ENCODE measurements around the gene TEX38.

DNA sequence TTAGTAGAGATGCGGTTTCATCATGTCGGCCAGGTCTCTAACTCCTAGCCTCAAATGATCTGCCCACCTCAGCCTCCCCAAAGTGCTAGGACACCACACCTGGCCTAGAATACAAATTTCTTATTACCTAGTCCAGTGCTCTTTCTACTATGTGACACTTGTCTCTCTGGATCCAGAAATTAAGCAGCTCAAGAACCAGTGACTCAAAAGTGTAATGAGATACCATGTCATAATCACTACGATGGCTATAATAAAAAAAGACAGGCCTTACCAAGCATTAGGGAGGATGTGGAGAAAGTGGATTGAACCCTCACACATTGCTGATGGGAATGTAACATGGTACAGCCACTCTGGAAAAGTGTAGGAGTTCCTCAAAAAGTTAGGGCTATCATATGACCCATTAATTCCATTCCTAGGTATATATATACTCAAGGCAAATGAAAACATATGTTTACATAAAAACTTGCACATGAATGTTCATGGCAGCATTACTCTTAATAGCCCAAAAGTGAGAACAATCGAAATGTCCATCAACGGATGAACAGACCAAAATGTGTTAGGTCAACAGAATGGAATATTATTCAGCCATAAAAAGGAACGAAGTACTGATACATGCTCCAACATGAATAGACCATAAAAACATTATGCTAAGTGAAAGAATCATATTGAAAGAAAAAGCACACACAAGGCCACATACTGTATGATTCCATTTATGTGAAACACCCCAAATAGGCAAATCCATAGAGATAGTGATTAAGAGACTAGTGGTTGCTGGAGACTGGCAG is 8.3 kb downstream of the TEX38 start:
- TF ChIP-seq, protein P1, sequence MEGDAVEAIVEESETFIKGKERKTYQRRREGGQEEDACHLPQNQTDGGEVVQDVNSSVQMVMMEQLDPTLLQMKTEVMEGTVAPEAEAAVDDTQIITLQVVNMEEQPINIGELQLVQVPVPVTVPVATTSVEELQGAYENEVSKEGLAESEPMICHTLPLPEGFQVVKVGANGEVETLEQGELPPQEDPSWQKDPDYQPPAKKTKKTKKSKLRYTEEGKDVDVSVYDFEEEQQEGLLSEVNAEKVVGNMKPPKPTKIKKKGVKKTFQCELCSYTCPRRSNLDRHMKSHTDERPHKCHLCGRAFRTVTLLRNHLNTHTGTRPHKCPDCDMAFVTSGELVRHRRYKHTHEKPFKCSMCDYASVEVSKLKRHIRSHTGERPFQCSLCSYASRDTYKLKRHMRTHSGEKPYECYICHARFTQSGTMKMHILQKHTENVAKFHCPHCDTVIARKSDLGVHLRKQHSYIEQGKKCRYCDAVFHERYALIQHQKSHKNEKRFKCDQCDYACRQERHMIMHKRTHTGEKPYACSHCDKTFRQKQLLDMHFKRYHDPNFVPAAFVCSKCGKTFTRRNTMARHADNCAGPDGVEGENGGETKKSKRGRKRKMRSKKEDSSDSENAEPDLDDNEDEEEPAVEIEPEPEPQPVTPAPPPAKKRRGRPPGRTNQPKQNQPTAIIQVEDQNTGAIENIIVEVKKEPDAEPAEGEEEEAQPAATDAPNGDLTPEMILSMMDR (conservative IDR thresholded peaks at IDR 0.05; ENCODE audit: low read length), result no peak
- no peak for TF ChIP-seq EZH2phosphoT487 (IDR thresholded peaks at IDR 0.05; ENCODE audit: borderline replicate concordance, low read depth, low read length)

All from OCI-LY7 (cell line).